B cell (primary cell): ENCODE data around the gene PLEKHB1. TPM values are rescaled to one million over a fixed set of nuclear protein-coding genes. Genes with fewer than 3 reads are reported as not detected.

Experiments
- ATAC-seq: fragments of 200-7000 bp; cut with Tn5 transposase; one replicate; pipeline ENCODE4 v1.10.0; 2021; ENCODE audit warnings: low read depth, mild to moderate bottlenecking, moderate number of reproducible peaks, moderate library complexity
- CTCF ChIA-PET: fragments of 350-600 bp; sonication (Branson Sonifier 250); formaldehyde crosslinking; loops from one replicate; lab custom pipeline; 2021; ENCODE audit warnings: antibody characterized with exemption, inconsistent platforms; lab: Charles Lee
- POLR2A ChIA-PET: fragments of 350-600 bp; sonication (Branson Sonifier 250); formaldehyde crosslinking; loops from one replicate; lab custom pipeline; 2021; ENCODE audit warnings: antibody characterized with exemption; lab: Charles Lee
- DNase-seq: peaks from one replicate; pipeline ENCODE4 v3.0.0; 2013
- H2AFZ ChIP-seq: 2 replicates; pipeline ENCODE4 v1.6.1; 2012; ENCODE audit warnings: mild to moderate bottlenecking, low read depth, low read length; ENCODE audit not compliant: insufficient read depth, poor library complexity, severe bottlenecking
- H3K27ac ChIP-seq, 2 donors: 1 replicate in 1 of 2; 2 replicates in 1 of 2; pipeline ENCODE4 v1.5.1; 2012 to 2013; ENCODE audit warnings: low read length in 2 of 2, mild to moderate bottlenecking in 2 of 2, moderate library complexity in 1 of 2
- H3K27me3 ChIP-seq, 4 experiments: fragments of 200-600 bp in 1 of 4; sonication (generic) in 1 of 4; replicated peaks in 1 of 4; 1 replicate in 2 of 4; 2 replicates in 2 of 4; pipeline versions ENCODE4 v1.6.1 to v1.7.0; 2013 to 2016; ENCODE audit warnings: low read length in 3 of 4, mild to moderate bottlenecking in 2 of 4, mixed read lengths in 1 of 4, moderate library complexity in 1 of 4; ENCODE audit not compliant: insufficient read depth in 4 of 4, control insufficient read depth in 3 of 4; ENCODE audit errors: control extremely low read depth in 1 of 4
- H3K36me3 ChIP-seq, 2 experiments: replicated peaks in 1 of 2; 1 replicate in 1 of 2; 2 replicates in 1 of 2; pipeline versions ENCODE4 v1.6.1 to v1.7.1; 2013; ENCODE audit warnings: low read length in 1 of 2; ENCODE audit not compliant: insufficient read depth in 2 of 2, control insufficient read depth in 1 of 2; ENCODE audit errors: control extremely low read depth in 1 of 2, extremely low read depth in 1 of 2
- H3K4me1 ChIP-seq, 2 donors: fragments of 200-600 bp in 1 of 2; sonication (generic) in 1 of 2; 1 replicate in 1 of 2; 2 replicates in 1 of 2; pipeline versions ENCODE4 v1.5.1 to v1.6.1; 2013 to 2017; ENCODE audit warnings: low read length in 2 of 2; ENCODE audit not compliant: control insufficient read depth in 2 of 2, insufficient read depth in 2 of 2
- H3K4me2 ChIP-seq: replicated peaks from 2 replicates; pipeline ENCODE3; 2012; ENCODE audit warnings: mild to moderate bottlenecking, low read depth, low read length; ENCODE audit not compliant: poor library complexity, severe bottlenecking
- H3K4me3 ChIP-seq, 5 experiments: fragments of 200-600 bp in 1 of 5; sonication (generic) in 1 of 5; 1 replicate in 3 of 5; 2 replicates in 2 of 5; pipeline versions ENCODE4 v1.5.1 to v1.7.0; 2011 to 2016; ENCODE audit warnings: low read length in 4 of 5, mild to moderate bottlenecking in 4 of 5, low read depth in 2 of 5, control low read depth in 1 of 5, moderate library complexity in 1 of 5; ENCODE audit not compliant: insufficient read depth in 1 of 5; ENCODE audit errors: control extremely low read depth in 1 of 5, extremely low read depth in 1 of 5
- H3K79me2 ChIP-seq: fragments of 200-600 bp; sonication (generic); one replicate; pipeline ENCODE4 v1.6.0; 2016; ENCODE audit warnings: low read length; ENCODE audit not compliant: control insufficient read depth, insufficient read depth
- H3K9ac ChIP-seq: fragments of 200-600 bp; sonication (generic); 2 replicates; pipeline ENCODE4 v1.6.1; 2017; ENCODE audit warnings: mild to moderate bottlenecking, low read length, moderate library complexity
- H3K9me3 ChIP-seq, 3 donors: one replicate each; pipeline versions ENCODE4 v1.6.1 to v1.7.1; 2013; ENCODE audit warnings: low read length in 2 of 3; ENCODE audit not compliant: control insufficient read depth in 2 of 3, insufficient read depth in 1 of 3; ENCODE audit errors: control extremely low read depth in 1 of 3
- H4K20me1 ChIP-seq: 2 replicates; pipeline ENCODE4 v1.6.0; 2012; ENCODE audit warnings: mild to moderate bottlenecking, low read length; ENCODE audit not compliant: insufficient read depth, control insufficient read depth, poor library complexity, severe bottlenecking
- H3K27ac Mint-ChIP-seq: one replicate; pipeline ENCODE4 v1.8.0; 2021; ENCODE audit warnings: mixed read lengths
- H3K27me3 Mint-ChIP-seq: one replicate; pipeline ENCODE4 v1.8.0; 2021; ENCODE audit warnings: mixed read lengths
- H3K4me1 Mint-ChIP-seq: one replicate; pipeline ENCODE4 v1.8.0; 2021; ENCODE audit warnings: mixed read lengths
- H3K4me3 Mint-ChIP-seq: one replicate; pipeline ENCODE4 v1.8.0; 2021; ENCODE audit warnings: mixed read lengths
- H3K9me3 Mint-ChIP-seq: one replicate; pipeline ENCODE4 v1.8.0; 2022; ENCODE audit warnings: mixed read lengths; ENCODE audit not compliant: insufficient read depth
- EZH2 ChIP-seq: IDR thresholded peaks from 2 replicates; pipeline ENCODE4 v1.6.1; 2012; ENCODE audit warnings: borderline replicate concordance, low read depth, mild to moderate bottlenecking, moderate library complexity, low read length; ENCODE audit not compliant: insufficient read depth, poor library complexity, severe bottlenecking
- WGBS: methylation state at CpG from one replicate; pipeline ENCODE4 v1.1.5; 2013; ENCODE audit warnings: missing lambda C conversion rate; ENCODE audit not compliant: insufficient coverage; 5-methylcytosine and 5-hydroxymethylcytosine counted together
- intact Hi-C: fragments of 100-400 bp; cut with micrococcal nuclease; formaldehyde crosslinking; loops from one replicate; pipeline ENCODE4 v1.10.0; 2022
- polyA plus RNA-seq: library from polyadenylated mRNA; depleted of rRNA; stranded (reverse); fragments of >200 nt; gene quantifications from 2 replicates; pipeline ENCODE4 v1.2.3, GENCODE V29; 2012
- total RNA-seq, 2 donors: library from RNA; stranded (reverse); fragments of 120-200 nt in 1 of 2; gene quantifications; 1 replicate in 1 of 2; 2 replicates in 1 of 2; pipeline versions ENCODE4 v1.2.3 to v1.2.4, GENCODE V29; 2013 to 2022
- TF ChIP-seq, protein P1 (sequence below): fragments of 200-600 bp; IDR thresholded peaks from one replicate; pipeline ENCODE4 v1.8.0; 2022; ENCODE audit warnings: antibody characterized with exemption, mild to moderate bottlenecking

The PLEKHB1 gene
- total and polyA plus RNA-seq, 2 donors (not counting 1 experiment from before 2014, with no cell fraction given), result 13.8 to 16.7 TPM

DNA sequence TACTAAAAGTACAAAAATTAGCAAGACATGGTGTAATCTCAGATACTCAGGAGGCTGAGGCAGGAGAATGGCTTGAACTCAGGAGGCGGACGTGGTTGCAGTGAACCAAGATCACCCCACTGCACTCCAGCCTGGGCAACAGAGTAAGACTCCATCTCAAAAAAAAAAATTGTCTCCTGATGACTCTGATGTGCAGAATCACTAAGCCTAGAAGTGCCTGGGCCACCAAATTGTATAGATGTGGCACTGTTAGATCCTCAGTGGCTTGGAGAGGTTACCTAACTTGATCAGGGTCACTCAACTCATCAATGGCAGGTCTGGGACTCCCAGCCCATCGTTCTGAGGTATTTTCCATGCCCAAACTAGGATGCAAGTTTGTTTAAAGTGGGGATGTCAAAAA lies 10.6 kb downstream of the PLEKHB1 start:
- WGBS, result 53% methylated on average over 2 of the region's 3 CpGs
- Histone ChIP-seq H3K4me3 (no peak overlapping the region), H3K79me2 (no peaks in the 10 kb centered on the region), H4K20me1 (no peaks in the 10 kb centered on the region), H3K27me3 (peaks cover 0 to 13% (median 4%) of the 10 kb centered on the region in 4 experiments), H2AFZ (no peak overlapping the region), H3K9me3 (no peaks in the 10 kb centered on the region), H3K4me1 (peaks cover 9 to 10% of the 10 kb centered on the region in 2 donors), H3K36me3 (no peaks in the 10 kb centered on the region), H3K4me2 (no peak overlapping the region), H3K27ac (no peak overlapping the region), H3K9ac (no peak overlapping the region)
- peaks cover 14% of the 10 kb centered on the region for H3K4me1 Mint-ChIP-seq
- H3K27me3 Mint-ChIP-seq, result peaks cover 5% of the 10 kb centered on the region
- intact Hi-C loops, result no loop called here
- POLR2A ChIA-PET, result no interaction called here
- ATAC-seq (no peak), DNase-seq (no peak)
- TF ChIP-seq EZH2, result no peak
- TF ChIP-seq, protein P1, sequence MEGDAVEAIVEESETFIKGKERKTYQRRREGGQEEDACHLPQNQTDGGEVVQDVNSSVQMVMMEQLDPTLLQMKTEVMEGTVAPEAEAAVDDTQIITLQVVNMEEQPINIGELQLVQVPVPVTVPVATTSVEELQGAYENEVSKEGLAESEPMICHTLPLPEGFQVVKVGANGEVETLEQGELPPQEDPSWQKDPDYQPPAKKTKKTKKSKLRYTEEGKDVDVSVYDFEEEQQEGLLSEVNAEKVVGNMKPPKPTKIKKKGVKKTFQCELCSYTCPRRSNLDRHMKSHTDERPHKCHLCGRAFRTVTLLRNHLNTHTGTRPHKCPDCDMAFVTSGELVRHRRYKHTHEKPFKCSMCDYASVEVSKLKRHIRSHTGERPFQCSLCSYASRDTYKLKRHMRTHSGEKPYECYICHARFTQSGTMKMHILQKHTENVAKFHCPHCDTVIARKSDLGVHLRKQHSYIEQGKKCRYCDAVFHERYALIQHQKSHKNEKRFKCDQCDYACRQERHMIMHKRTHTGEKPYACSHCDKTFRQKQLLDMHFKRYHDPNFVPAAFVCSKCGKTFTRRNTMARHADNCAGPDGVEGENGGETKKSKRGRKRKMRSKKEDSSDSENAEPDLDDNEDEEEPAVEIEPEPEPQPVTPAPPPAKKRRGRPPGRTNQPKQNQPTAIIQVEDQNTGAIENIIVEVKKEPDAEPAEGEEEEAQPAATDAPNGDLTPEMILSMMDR, result no peak
- H3K27ac Mint-ChIP-seq, result no peak overlapping the region
- no peaks in the 10 kb centered on the region for H3K9me3 Mint-ChIP-seq
- no peak overlapping the region for H3K4me3 Mint-ChIP-seq
- CTCF ChIA-PET, result interaction anchor here (0.5 to 13.3 kb wide), 4 partner anchors 33 to 354 kb away, joined by 3 to 252 read pairs (median 6); no protein-coding TSS in a partner anchor

DNA sequence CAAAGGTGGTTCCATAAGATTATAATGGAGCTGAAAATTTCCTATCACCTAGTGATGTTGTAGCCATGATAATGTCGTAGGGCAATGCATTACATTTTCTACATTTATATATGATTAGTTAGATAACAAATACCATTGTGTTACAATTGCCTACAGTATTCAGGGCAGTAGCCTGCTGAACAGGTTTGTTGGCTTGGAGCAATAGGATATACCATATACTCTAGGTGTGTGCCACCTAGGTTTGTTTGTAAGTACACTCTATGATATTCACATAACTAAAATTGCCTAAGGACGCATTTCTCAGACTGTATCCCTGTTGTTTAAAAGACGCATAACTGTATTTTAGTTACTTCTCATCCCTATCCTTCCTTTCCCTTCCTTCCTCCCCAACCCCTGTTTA lies 13.6 kb downstream of the PLEKHB1 start:
- H3K4me2 ChIP-seq, result no peak overlapping the region
- H4K20me1 ChIP-seq, result no peaks in the 10 kb centered on the region
- no peak overlapping the region for H3K27ac Mint-ChIP-seq
- peaks cover 14% of the 10 kb centered on the region for H3K4me1 Mint-ChIP-seq
- peaks cover 0 to 13% (median 4%) of the 10 kb centered on the region in 4 experiments for H3K27me3 ChIP-seq
- H3K9ac ChIP-seq, result no peak overlapping the region
- H3K4me1 ChIP-seq, result peaks cover 9 to 10% of the 10 kb centered on the region in 2 donors
- ATAC-seq (no peak), DNase-seq (no peak)
- H3K27ac ChIP-seq, result no peak overlapping the region
- H3K27me3 Mint-ChIP-seq, result peaks cover 7% of the 10 kb centered on the region
- H3K36me3 ChIP-seq, result no peaks in the 10 kb centered on the region
- intact Hi-C loops, result no loop called here
- H3K4me3 Mint-ChIP-seq, result peak overlapping the region; percentile 6
- no peaks in the 10 kb centered on the region for H3K9me3 ChIP-seq
- no peak overlapping the region for H2AFZ ChIP-seq
- H3K9me3 Mint-ChIP-seq, result no peaks in the 10 kb centered on the region
- no peak for TF ChIP-seq EZH2
- TF ChIP-seq, protein P1, result no peak
- POLR2A ChIA-PET, result interaction anchor here (1.3 kb wide), 1 partner anchor 12 kb away, joined by 4 read pairs; no protein-coding TSS in a partner anchor
- no CpG with 5 or more reads among the region's 3 CpGs for WGBS
- H3K4me3 ChIP-seq, result no peak overlapping the region
- no peaks in the 10 kb centered on the region for H3K79me2 ChIP-seq
- CTCF ChIA-PET, result interaction anchor here (0.6 to 13.3 kb wide), 31 partner anchors 8 to 367 kb away, joined by 3 to 252 read pairs (median 5); partner anchors contain the start of genes FAM168A and PLEKHB1
